Measurements from ENCODE around the gene SPACDR.
"Not testable (repeated sequence)": the region's sequence is repeated elsewhere in the genome, so short reads cannot be mapped to it uniquely, and the experiment has no call there.

Gene SPACDR

GRCh38 chr7:100504887-100505611 is 41.0 kb upstream of the SPACDR start:
- no peak for DNase-seq
- no peak overlapping the region for H3K4me3 ChIP-seq (ENCODE audit: low read depth, low read length)
- no peaks in the 10 kb centered on the region for H3K9me3 ChIP-seq
- no peak for TF ChIP-seq CTCF (IDR thresholded peaks at IDR 0.05; ENCODE audit: low read depth, low read length)
- no peaks in the 10 kb centered on the region for H3K4me1 ChIP-seq
- H3K27me3 ChIP-seq = no peaks in the 10 kb centered on the region
- H3K36me3 ChIP-seq = no peaks in the 10 kb centered on the region

GRCh38 chr7:100504031-100504430 is 40.0 kb upstream of the SPACDR start:
- not testable (repeated sequence) for H3K4me1 ChIP-seq; H3K4me3 ChIP-seq (ENCODE audit: low read depth, low read length); DNase-seq; H3K36me3 ChIP-seq; H3K9me3 ChIP-seq; H3K27me3 ChIP-seq

- H3K27me3 ChIP-seq; H3K9me3 ChIP-seq; DNase-seq; H3K4me3 ChIP-seq (ENCODE audit: low read depth, low read length); H3K36me3 ChIP-seq; H3K4me1 ChIP-seq: not testable (repeated sequence)
Observed at GRCh38 chr7:100500743-100501142, 36.7 kb upstream of the SPACDR start.

- H3K4me3 ChIP-seq (ENCODE audit: low read depth, low read length) = no peak overlapping the region
- H3K36me3 ChIP-seq = no peaks in the 10 kb centered on the region
- no peaks in the 10 kb centered on the region; the same call in 1 of the 2 replicates for H3K9me3 ChIP-seq
- H3K4me1 ChIP-seq = no peaks in the 10 kb centered on the region
- H3K27me3 ChIP-seq = no peaks in the 10 kb centered on the region
- no peak for TF ChIP-seq CTCF (IDR thresholded peaks at IDR 0.05; ENCODE audit: low read depth, low read length)
- DNase-seq = no peak
Observed at GRCh38 chr7:100496509-100496908, 32.4 kb upstream of the SPACDR start.

GRCh38 chr7:100493476-100494264 is 29.6 kb upstream of the SPACDR start:
- H3K4me1 ChIP-seq = peaks cover 11% of the 10 kb centered on the region
- no peak for TF ChIP-seq CTCF (IDR thresholded peaks at IDR 0.05; ENCODE audit: low read depth, low read length)
- no peaks in the 10 kb centered on the region; the same call in 1 of the 2 replicates for H3K9me3 ChIP-seq
- no peaks in the 10 kb centered on the region for H3K27me3 ChIP-seq
- no peaks in the 10 kb centered on the region for H3K36me3 ChIP-seq
- H3K4me3 ChIP-seq (ENCODE audit: low read depth, low read length) = no peak overlapping the region
- DNase-seq = no peak

- DNase-seq = no peak
- Histone ChIP-seq H3K4me1 (peaks cover 11% of the 10 kb centered on the region), H3K9me3 (no peaks in the 10 kb centered on the region; the same call in 1 of the 2 replicates), H3K4me3 (ENCODE audit: low read depth, low read length) (no peak overlapping the region), H3K36me3 (no peaks in the 10 kb centered on the region), H3K27me3 (no peaks in the 10 kb centered on the region)
- no peak for TF ChIP-seq CTCF (IDR thresholded peaks at IDR 0.05; ENCODE audit: low read depth, low read length)
Observed at GRCh38 chr7:100492738-100493475, 28.8 kb upstream of the SPACDR start.

Measured in BE2C (cell line).